ENCODE measurements around the gene UFSP1. TPM values are rescaled to one million over a fixed set of nuclear protein-coding genes. Genes with fewer than 3 reads are reported as not detected.

The UFSP1 gene
- total RNA-seq, 1 donor from 2014 or later: 3.1 TPM

- no peak for DNase-seq (ENCODE audit: low spot score)
Measured at GRCh38 chr7:100895956-100896731, 6.6 kb upstream of the UFSP1 start.

GRCh38 chr7:100895701-100895955 lies 6.1 kb upstream of the UFSP1 start, which contains the start of gene ACHE:
Gene ACHE (minus strand): TSS chr7:100895888. CDS start chr7:100894232, 1,656 bp downstream.
- DNase-seq (ENCODE audit: low spot score): no peak

GRCh38 chr7:100894860-100895700 lies 5.6 kb upstream of the UFSP1 start:
- DNase-seq (ENCODE audit: low spot score): no peak

- DNase-seq (ENCODE audit: low spot score): no peak
Measured at GRCh38 chr7:100893910-100894721, 4.6 kb upstream of the UFSP1 start.

GRCh38 chr7:100893318-100893895 lies 3.9 kb upstream of the UFSP1 start:
- DNase-seq (ENCODE audit: low spot score): no peak

- DNase-seq (ENCODE audit: low spot score): no peak
Measured at GRCh38 chr7:100892364-100893317, 3.1 kb upstream of the UFSP1 start.

GRCh38 chr7:100891568-100892247 lies 2.2 kb upstream of the UFSP1 start:
- no peak for DNase-seq (ENCODE audit: low spot score)

GRCh38 chr7:100890653-100891567 lies 1.4 kb upstream of the UFSP1 start:
- peak; percentile 54 for DNase-seq (ENCODE audit: low spot score)

- no peak for DNase-seq (ENCODE audit: low spot score)
Measured at GRCh38 chr7:100888291-100888987, 1.1 kb downstream of the UFSP1 start.

- DNase-seq (ENCODE audit: low spot score): no peak
Measured at GRCh38 chr7:100887516-100888290, 1.8 kb downstream of the UFSP1 start.

GRCh38 chr7:100886936-100887515 lies 2.5 kb downstream of the UFSP1 start:
- DNase-seq (ENCODE audit: low spot score): no peak

GRCh38 chr7:100886142-100886935 lies 3.2 kb downstream of the UFSP1 start:
- no peak for DNase-seq (ENCODE audit: low spot score)

- DNase-seq (ENCODE audit: low spot score): no peak
Measured at GRCh38 chr7:100885440-100886141, 3.9 kb downstream of the UFSP1 start.

- DNase-seq (ENCODE audit: low spot score): no peak
Measured at GRCh38 chr7:100884736-100885439, 4.6 kb downstream of the UFSP1 start.
